ENCODE data around the gene CEP55.

The CEP55 gene

DNA sequence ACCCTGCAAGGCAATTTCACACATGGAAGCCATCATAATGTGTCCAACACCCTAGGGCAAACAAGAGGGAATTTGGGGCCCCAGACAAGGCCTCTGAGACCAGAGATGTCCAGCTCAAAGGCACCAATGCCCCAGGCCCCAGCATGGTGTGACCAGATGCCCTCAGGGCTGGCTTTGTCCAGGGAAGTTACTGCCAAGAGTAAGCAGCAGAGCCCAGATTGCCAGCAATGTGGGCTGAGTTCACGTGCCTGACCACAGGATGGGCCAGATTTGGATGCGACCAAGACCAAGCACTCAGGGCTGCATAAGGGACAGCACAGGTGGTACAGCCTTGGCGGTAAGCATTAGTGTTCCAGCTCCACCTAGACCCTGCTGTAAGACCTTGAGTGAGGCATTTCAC, 27.0 kb upstream of the CEP55 start:
- TF ChIP-seq, protein P1, sequence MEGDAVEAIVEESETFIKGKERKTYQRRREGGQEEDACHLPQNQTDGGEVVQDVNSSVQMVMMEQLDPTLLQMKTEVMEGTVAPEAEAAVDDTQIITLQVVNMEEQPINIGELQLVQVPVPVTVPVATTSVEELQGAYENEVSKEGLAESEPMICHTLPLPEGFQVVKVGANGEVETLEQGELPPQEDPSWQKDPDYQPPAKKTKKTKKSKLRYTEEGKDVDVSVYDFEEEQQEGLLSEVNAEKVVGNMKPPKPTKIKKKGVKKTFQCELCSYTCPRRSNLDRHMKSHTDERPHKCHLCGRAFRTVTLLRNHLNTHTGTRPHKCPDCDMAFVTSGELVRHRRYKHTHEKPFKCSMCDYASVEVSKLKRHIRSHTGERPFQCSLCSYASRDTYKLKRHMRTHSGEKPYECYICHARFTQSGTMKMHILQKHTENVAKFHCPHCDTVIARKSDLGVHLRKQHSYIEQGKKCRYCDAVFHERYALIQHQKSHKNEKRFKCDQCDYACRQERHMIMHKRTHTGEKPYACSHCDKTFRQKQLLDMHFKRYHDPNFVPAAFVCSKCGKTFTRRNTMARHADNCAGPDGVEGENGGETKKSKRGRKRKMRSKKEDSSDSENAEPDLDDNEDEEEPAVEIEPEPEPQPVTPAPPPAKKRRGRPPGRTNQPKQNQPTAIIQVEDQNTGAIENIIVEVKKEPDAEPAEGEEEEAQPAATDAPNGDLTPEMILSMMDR (conservative IDR thresholded peaks at IDR 0.05; ENCODE audit: low read depth, low read length), result no peak
- Histone ChIP-seq H3K4me3 (IDR thresholded peaks at IDR 0.05; ENCODE audit: insufficient read depth, low read depth, low read length) (no peak overlapping the region), H3K27ac (no peak overlapping the region), H3K4me2 (no peak overlapping the region), H3K79me2 (ENCODE audit: insufficient read depth, low read depth) (no peaks in the 10 kb centered on the region), H4K20me1 (ENCODE audit: insufficient read depth) (no peaks in the 10 kb centered on the region), H3K27me3 (ENCODE audit: insufficient read depth, low read depth) (no peaks in the 10 kb centered on the region), H3K36me3 (ENCODE audit: insufficient read depth) (no peaks in the 10 kb centered on the region), H3K9ac (no peak overlapping the region), H2AFZ (ENCODE audit: low read depth) (no peak overlapping the region), H3K4me1 (ENCODE audit: low read depth, poor library complexity, severe bottlenecking) (no peaks in the 10 kb centered on the region)

DNA sequence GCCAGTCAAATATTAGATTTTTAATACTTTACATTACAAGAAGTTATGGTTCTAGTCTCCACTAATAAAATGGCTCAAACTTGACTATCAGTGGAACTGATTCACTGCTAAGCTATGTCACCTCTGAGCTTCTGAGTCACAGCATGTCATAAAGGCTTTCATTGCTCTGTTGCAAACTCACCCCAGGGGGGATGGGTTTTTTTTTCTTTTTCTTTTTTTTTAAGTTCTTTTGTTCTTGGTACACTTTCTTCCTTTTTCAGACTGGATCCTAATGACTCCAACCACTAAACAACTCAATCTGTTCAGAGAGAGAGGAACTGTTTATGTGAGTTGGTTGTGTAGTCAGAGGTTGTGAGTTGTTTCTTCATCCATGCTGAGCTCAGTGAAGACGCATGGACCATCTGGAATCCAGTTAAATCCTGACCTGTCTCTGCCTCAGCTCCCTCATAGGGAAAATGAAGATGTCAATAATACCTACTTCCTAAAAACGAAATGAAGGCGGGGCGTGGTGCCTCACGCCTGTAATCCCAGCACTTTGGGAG, 25.2 kb upstream of the CEP55 start:
- Histone ChIP-seq H3K9ac (no peak overlapping the region), H3K36me3 (ENCODE audit: insufficient read depth) (no peaks in the 10 kb centered on the region), H3K27ac (no peak overlapping the region), H2AFZ (ENCODE audit: low read depth) (no peak overlapping the region), H3K79me2 (ENCODE audit: insufficient read depth, low read depth) (no peaks in the 10 kb centered on the region), H3K4me2 (no peak overlapping the region), H3K4me3 (IDR thresholded peaks at IDR 0.05; ENCODE audit: insufficient read depth, low read depth, low read length) (no peak overlapping the region), H3K4me1 (ENCODE audit: low read depth, poor library complexity, severe bottlenecking) (no peaks in the 10 kb centered on the region), H3K27me3 (ENCODE audit: insufficient read depth, low read depth) (no peaks in the 10 kb centered on the region), H4K20me1 (ENCODE audit: insufficient read depth) (no peaks in the 10 kb centered on the region)
- TF ChIP-seq, protein P1 (conservative IDR thresholded peaks at IDR 0.05; ENCODE audit: low read depth, low read length), result no peak

DNA sequence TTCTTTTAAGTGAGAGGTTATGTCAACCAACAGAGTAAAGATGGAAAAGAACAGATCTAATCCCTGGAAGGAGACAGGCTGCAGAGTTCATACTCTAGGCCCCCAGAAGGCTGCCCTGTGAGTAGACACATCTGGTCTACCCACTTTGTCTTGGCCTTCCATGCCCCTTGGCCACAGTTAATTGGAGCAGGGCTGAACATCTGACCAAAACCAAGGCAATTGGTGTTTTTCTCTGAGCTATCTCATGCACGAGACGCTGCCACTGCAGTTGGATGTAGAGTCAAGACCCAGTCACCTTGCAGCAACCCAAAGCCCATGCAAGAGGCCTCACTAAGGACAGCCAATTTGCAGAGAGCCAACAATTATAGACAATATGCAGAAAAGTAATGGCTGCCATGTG, 23.3 kb upstream of the CEP55 start:
- no peaks in the 10 kb centered on the region for H4K20me1 ChIP-seq (ENCODE audit: insufficient read depth)
- no peaks in the 10 kb centered on the region for H3K36me3 ChIP-seq (ENCODE audit: insufficient read depth)
- H3K4me1 ChIP-seq (ENCODE audit: low read depth, poor library complexity, severe bottlenecking), result no peaks in the 10 kb centered on the region
- H3K4me3 ChIP-seq (IDR thresholded peaks at IDR 0.05; ENCODE audit: insufficient read depth, low read depth, low read length), result no peak overlapping the region
- H3K27ac ChIP-seq, result no peak overlapping the region
- no peak overlapping the region for H2AFZ ChIP-seq (ENCODE audit: low read depth)
- TF ChIP-seq, protein P1 (conservative IDR thresholded peaks at IDR 0.05; ENCODE audit: low read depth, low read length), result no peak
- no peaks in the 10 kb centered on the region for H3K79me2 ChIP-seq (ENCODE audit: insufficient read depth, low read depth)
- no peak overlapping the region for H3K4me2 ChIP-seq
- H3K9ac ChIP-seq, result no peak overlapping the region
- no peaks in the 10 kb centered on the region for H3K27me3 ChIP-seq (ENCODE audit: insufficient read depth, low read depth)

DNA sequence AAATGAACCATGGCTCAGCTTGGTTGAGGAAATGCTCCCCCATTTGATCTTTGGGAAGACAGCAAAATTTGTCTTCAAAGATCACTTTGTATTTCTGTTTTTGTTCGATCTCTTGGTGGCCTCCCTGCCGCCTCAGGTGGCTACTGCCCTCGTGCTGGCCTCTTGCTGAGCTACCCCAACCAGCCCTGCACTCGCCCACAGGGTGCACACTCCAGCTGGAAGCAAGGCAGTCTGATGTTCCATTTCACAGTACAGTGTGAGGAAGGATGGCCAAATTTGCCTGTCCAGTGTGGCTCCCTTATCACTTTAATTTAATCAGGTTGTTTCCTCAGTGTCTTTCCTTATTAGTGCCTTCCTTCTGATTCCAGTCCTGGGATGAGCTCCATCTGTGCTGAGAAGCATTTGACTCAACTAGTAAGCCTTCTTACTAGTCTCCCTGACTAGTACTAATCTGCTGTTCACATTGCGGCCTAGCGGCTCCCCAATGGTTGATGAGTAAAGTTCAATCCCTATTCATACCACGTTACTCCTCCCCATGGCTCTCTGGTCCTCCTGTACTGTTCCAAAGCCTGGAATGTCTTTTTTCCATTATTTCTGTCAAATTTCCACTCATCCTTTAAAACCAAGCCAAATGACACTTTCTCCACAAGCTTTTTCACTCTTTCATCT, 22.5 kb upstream of the CEP55 start:
- H3K4me1 ChIP-seq (ENCODE audit: low read depth, poor library complexity, severe bottlenecking), result no peaks in the 10 kb centered on the region
- no peak overlapping the region for H3K27ac ChIP-seq
- no peaks in the 10 kb centered on the region for H3K36me3 ChIP-seq (ENCODE audit: insufficient read depth)
- H3K79me2 ChIP-seq (ENCODE audit: insufficient read depth, low read depth), result no peaks in the 10 kb centered on the region
- no peaks in the 10 kb centered on the region for H4K20me1 ChIP-seq (ENCODE audit: insufficient read depth)
- TF ChIP-seq, protein P1 (conservative IDR thresholded peaks at IDR 0.05; ENCODE audit: low read depth, low read length), result no peak
- H3K4me2 ChIP-seq, result no peak overlapping the region
- no peak overlapping the region for H2AFZ ChIP-seq (ENCODE audit: low read depth)
- H3K4me3 ChIP-seq (IDR thresholded peaks at IDR 0.05; ENCODE audit: insufficient read depth, low read depth, low read length), result no peak overlapping the region
- H3K27me3 ChIP-seq (ENCODE audit: insufficient read depth, low read depth), result no peaks in the 10 kb centered on the region
- no peak overlapping the region for H3K9ac ChIP-seq
